Femur (tissue), 1 donor: ENCODE measurements around the gene MC3R.
"Not testable (repeated sequence)": the region's sequence is repeated elsewhere in the genome, so short reads cannot be mapped to it uniquely, and the experiment has no call there.

Experiments
- DNase-seq: peaks from one replicate; pipeline ENCODE4 v3.0.0-alpha.2; 2017

Gene MC3R

GRCh38 chr20:56247954-56248782, at the start of gene MC3R:
Gene MC3R (plus strand): TSS chr20:56248732. CDS start chr20:56248844, 112 bp downstream.
- DNase-seq: peak; percentile 47

- no peak for DNase-seq
Observed at GRCh38 chr20:56200456-56200855, 48.1 kb upstream of the MC3R start.

- DNase-seq: no peak
Observed at GRCh38 chr20:56202493-56203077, 45.9 kb upstream of the MC3R start.

GRCh38 chr20:56204206-56204605, 44.3 kb upstream of the MC3R start:
- DNase-seq: no peak

- no peak for DNase-seq
Observed at GRCh38 chr20:56205346-56205745, 43.2 kb upstream of the MC3R start.

GRCh38 chr20:56207656-56208055, 40.9 kb upstream of the MC3R start:
- DNase-seq: no peak

GRCh38 chr20:56208121-56208520, 40.4 kb upstream of the MC3R start:
- no peak for DNase-seq

GRCh38 chr20:56211051-56211450, 37.5 kb upstream of the MC3R start:
- no peak for DNase-seq

GRCh38 chr20:56212091-56212490, 36.4 kb upstream of the MC3R start:
- DNase-seq: no peak

- no peak for DNase-seq
Observed at GRCh38 chr20:56213321-56213720, 35.2 kb upstream of the MC3R start.

- DNase-seq: no peak
Observed at GRCh38 chr20:56215115-56215514, 33.4 kb upstream of the MC3R start.

GRCh38 chr20:56217829-56218228, 30.7 kb upstream of the MC3R start:
- no peak for DNase-seq

- not testable (repeated sequence) for DNase-seq
Observed at GRCh38 chr20:56221186-56221585, 27.3 kb upstream of the MC3R start.

- DNase-seq: no peak
Observed at GRCh38 chr20:56222201-56222600, 26.3 kb upstream of the MC3R start.

GRCh38 chr20:56222945-56223344, 25.6 kb upstream of the MC3R start:
- no peak for DNase-seq

GRCh38 chr20:56223352-56223751, 25.2 kb upstream of the MC3R start:
- no peak for DNase-seq

GRCh38 chr20:56228021-56228420, 20.5 kb upstream of the MC3R start:
- no peak for DNase-seq

GRCh38 chr20:56229812-56230211, 18.7 kb upstream of the MC3R start:
- DNase-seq: no peak

GRCh38 chr20:56234110-56234509, 14.4 kb upstream of the MC3R start:
- no peak for DNase-seq

- no peak for DNase-seq
Observed at GRCh38 chr20:56237335-56237734, 11.2 kb upstream of the MC3R start.

GRCh38 chr20:56244259-56244658, 4.3 kb upstream of the MC3R start:
- no peak for DNase-seq

- no peak for DNase-seq
Observed at GRCh38 chr20:56245761-56246160, 2.8 kb upstream of the MC3R start.

- no peak for DNase-seq
Observed at GRCh38 chr20:56249244-56249955, 868 bp downstream of the MC3R start.

GRCh38 chr20:56249956-56250355, 1.4 kb downstream of the MC3R start:
- DNase-seq: no peak
